ENCODE data around the gene PRKAA1.
"Not testable (repeated sequence)": the region's sequence is repeated elsewhere in the genome, so short reads cannot be mapped to it uniquely, and the experiment has no call there.

The PRKAA1 gene

DNA sequence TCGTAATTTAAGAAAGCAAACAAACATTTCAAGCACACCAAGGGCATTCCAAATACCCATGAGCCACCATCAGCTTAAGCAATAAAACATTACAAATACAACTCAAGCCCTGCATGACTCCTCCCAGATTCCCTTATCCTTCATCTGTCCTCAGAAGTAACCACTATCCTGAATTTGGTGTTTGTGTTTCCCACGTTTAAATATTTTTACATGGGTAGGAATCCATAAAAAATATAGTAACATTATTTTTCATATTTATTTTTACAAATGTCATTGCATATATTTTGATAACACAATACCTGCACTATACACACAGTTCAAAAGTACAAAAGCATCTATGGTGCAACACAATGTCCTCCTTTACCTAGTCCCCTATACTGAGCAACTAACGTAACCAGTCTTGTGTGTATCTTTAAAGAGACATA is 6.4 kb downstream of the PRKAA1 start:
- TF ChIP-seq, protein P1, sequence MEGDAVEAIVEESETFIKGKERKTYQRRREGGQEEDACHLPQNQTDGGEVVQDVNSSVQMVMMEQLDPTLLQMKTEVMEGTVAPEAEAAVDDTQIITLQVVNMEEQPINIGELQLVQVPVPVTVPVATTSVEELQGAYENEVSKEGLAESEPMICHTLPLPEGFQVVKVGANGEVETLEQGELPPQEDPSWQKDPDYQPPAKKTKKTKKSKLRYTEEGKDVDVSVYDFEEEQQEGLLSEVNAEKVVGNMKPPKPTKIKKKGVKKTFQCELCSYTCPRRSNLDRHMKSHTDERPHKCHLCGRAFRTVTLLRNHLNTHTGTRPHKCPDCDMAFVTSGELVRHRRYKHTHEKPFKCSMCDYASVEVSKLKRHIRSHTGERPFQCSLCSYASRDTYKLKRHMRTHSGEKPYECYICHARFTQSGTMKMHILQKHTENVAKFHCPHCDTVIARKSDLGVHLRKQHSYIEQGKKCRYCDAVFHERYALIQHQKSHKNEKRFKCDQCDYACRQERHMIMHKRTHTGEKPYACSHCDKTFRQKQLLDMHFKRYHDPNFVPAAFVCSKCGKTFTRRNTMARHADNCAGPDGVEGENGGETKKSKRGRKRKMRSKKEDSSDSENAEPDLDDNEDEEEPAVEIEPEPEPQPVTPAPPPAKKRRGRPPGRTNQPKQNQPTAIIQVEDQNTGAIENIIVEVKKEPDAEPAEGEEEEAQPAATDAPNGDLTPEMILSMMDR (IDR thresholded peaks at IDR 0.05; ENCODE audit: low read depth, low read length): no peak
- no peak for DNase-seq (ENCODE audit: extremely low read depth, low read depth)

DNA sequence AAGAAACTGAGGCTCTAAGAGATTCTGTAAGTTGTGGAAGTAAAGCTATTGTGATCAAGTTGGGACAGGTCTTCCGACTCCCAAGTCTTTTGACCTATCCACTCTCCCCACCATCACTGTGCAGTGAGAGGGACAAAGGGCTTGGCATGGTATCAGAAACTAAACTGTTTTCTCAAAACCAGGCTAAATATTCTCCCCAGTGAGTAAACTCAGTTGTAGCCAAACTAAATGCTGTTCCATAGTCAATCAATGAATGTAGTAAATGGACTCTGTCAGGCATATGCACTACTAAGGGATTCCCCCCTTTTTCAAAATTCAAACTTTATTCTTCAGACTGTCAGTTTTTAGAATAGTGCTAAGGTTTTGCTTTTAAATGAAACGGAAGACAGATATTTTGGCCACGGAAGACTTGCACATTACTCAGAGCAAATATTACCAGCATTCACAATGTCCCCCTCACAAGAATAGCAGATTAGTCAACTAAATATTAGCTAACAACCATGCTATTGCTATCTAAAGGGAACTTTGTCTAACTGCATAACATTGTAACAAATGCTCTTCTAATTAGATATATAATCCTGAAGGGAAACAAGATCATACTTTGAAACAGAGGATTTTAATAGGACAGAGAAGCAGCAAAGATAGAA is 7.1 kb downstream of the PRKAA1 start:
- no peak for DNase-seq (ENCODE audit: extremely low read depth, low read depth)

GRCh38 chr5:40788941-40789340 is 9.2 kb downstream of the PRKAA1 start:
- DNase-seq (ENCODE audit: extremely low read depth, low read depth): not testable (repeated sequence)

More for the DNA sequence above, 7.1 kb downstream of the PRKAA1 start:
- TF ChIP-seq, protein P1 (IDR thresholded peaks at IDR 0.05; ENCODE audit: low read depth, low read length): no peak

- TF ChIP-seq, protein P1 (IDR thresholded peaks at IDR 0.05; ENCODE audit: low read depth, low read length): no peak
- no peak for DNase-seq (ENCODE audit: extremely low read depth, low read depth)
Measured at GRCh38 chr5:40787986-40788385, 10.2 kb downstream of the PRKAA1 start.

DNA sequence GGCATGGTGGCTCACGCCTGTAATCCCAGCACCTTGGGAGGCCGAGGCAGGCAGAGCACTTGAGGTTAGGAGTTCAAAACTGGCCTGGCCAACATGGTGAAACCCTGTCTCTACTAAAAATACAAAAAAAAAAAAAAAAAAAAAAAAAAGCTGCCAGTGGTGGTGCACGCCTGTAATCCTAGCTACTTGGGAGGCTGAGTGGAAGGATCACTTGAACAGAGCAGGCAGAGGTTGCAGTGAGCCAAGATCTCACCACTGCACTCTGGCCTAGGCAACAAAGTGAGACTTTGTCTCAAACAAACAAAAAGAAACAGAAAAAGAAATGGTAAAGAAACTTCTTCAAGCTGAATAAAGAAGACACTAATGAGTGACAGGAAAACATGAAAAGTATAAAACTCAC is 11.5 kb downstream of the PRKAA1 start:
- DNase-seq (ENCODE audit: extremely low read depth, low read depth): not testable (repeated sequence)

DNA sequence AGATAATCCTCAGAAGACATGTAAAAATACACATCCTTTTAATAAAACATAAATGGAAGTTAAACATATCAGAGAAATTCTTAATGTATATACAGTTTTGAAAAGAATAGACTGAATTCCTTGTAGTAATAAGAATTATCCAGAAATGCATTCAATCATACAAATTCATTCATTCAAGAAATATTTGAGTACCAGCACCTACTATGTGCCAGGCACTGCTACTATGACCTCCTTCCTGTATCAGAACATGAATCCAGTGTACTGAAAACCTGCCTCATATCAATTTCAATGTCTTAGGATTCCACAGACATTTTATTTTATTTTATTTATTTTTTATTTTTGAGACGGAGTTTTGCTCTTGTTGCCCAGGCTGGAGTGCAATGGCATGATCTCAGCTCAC is 13.3 kb downstream of the PRKAA1 start:
- DNase-seq (ENCODE audit: extremely low read depth, low read depth): no peak
- TF ChIP-seq, protein P1 (IDR thresholded peaks at IDR 0.05; ENCODE audit: low read depth, low read length): no peak

DNA sequence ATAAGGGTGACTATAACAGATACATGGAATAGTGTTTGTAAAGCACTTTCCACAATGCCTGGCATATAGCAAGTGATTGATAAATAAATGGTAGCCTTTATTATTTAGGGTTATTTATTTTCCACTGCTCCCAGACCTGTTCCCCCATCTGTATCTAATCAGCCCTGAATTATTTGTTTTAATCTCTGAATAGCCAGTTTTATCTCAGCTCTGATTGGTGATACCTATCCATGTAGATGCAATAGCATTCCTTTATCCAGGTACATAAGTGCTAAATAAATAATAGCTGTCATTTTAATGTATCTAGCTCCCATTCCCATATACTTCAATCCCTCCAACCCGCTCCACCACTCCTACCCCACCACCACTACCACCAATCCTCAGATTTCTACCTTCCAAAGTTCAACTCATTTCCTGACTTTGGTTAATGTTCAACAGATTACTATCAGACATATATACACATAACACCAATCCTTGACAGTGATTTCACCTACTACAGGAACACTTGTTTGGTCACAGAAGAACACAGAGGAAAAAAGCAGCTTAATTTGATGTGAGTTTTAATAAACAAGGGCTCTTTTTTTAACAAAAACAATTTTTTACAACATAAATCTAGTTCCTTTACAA is 14.0 kb downstream of the PRKAA1 start:
- TF ChIP-seq, protein P1 (IDR thresholded peaks at IDR 0.05; ENCODE audit: low read depth, low read length): no peak
- DNase-seq (ENCODE audit: extremely low read depth, low read depth): no peak

- TF ChIP-seq, protein P1 (IDR thresholded peaks at IDR 0.05; ENCODE audit: low read depth, low read length): no peak
Measured at GRCh38 chr5:40781843-40782409, 16.2 kb downstream of the PRKAA1 start.

More at GRCh38 chr5:40781843-40782409, 16.2 kb downstream of the PRKAA1 start:
- no peak for DNase-seq (ENCODE audit: extremely low read depth, low read depth)
